Osteoblast (primary cell): ENCODE measurements around the gene GAS7. TPM values are rescaled to one million over a fixed set of nuclear protein-coding genes. Genes with fewer than 3 reads are reported as not detected.

ENCODE experiments used
- DNase-seq: peaks from one replicate; pipeline ENCODE4 v3.0.0; 2011; ENCODE audit warnings: low spot score, mixed read lengths; ENCODE audit not compliant: insufficient read length; ENCODE audit errors: missing footprints
- H2AFZ ChIP-seq: 2 replicates; pipeline ENCODE4 v1.6.0; 2011; ENCODE audit warnings: mild to moderate bottlenecking, low read length
- H3K27ac ChIP-seq: 2 replicates; pipeline ENCODE4 v1.5.1; 2011; ENCODE audit warnings: mild to moderate bottlenecking, low read depth, low read length, moderate library complexity
- H3K27me3 ChIP-seq: 2 replicates; pipeline ENCODE4 v1.6.0; 2012; ENCODE audit warnings: mild to moderate bottlenecking, control low read depth, inconsistent platforms, low read length, moderate library complexity; ENCODE audit not compliant: insufficient read depth
- H3K36me3 ChIP-seq: 2 replicates; pipeline ENCODE4 v1.5.1; 2011; ENCODE audit warnings: mild to moderate bottlenecking, low read length, control low read depth, moderate library complexity; ENCODE audit not compliant: insufficient read depth
- H3K4me1 ChIP-seq: 2 replicates; pipeline ENCODE4 v1.5.1; 2011; ENCODE audit warnings: mild to moderate bottlenecking, low read length, control low read depth, moderate library complexity; ENCODE audit not compliant: insufficient read depth
- H3K4me2 ChIP-seq: 2 replicates; pipeline ENCODE4 v1.6.0; 2011; ENCODE audit warnings: mild to moderate bottlenecking, low read length; ENCODE audit not compliant: insufficient read depth
- H3K4me3 ChIP-seq: fragments of 200-600 bp; sonication (generic); 3 replicates; pipeline ENCODE4 v1.5.1; 2012; ENCODE audit warnings: mild to moderate bottlenecking, low read length, inconsistent platforms; ENCODE audit not compliant: insufficient read depth
- H3K79me2 ChIP-seq: 2 replicates; pipeline ENCODE4 v1.6.0; 2012; ENCODE audit warnings: mild to moderate bottlenecking, low read length, control low read depth, inconsistent platforms; ENCODE audit not compliant: insufficient read depth
- H3K9me3 ChIP-seq: 2 replicates; pipeline ENCODE4 v1.5.1; 2011; ENCODE audit warnings: low read depth, low read length, control low read depth
- H4K20me1 ChIP-seq: 2 replicates; pipeline ENCODE4 v1.6.0; 2012; ENCODE audit warnings: mild to moderate bottlenecking, low read length, control low read depth; ENCODE audit not compliant: insufficient read depth
- total RNA-seq: library from RNA; depleted of rRNA; stranded (reverse); fragments of >200 nt; gene quantifications from 2 replicates; pipeline ENCODE4 v1.2.3, GENCODE V29; 2012
- TF ChIP-seq, protein P1 (sequence below): IDR thresholded peaks from 2 replicates; pipeline ENCODE4 v1.5.1; 2011; ENCODE audit warnings: mild to moderate bottlenecking, low read depth, low read length, moderate library complexity; ENCODE audit errors: extremely low read depth

GAS7 gene
- total RNA-seq, 1 donor = 3.6 TPM

DNA sequence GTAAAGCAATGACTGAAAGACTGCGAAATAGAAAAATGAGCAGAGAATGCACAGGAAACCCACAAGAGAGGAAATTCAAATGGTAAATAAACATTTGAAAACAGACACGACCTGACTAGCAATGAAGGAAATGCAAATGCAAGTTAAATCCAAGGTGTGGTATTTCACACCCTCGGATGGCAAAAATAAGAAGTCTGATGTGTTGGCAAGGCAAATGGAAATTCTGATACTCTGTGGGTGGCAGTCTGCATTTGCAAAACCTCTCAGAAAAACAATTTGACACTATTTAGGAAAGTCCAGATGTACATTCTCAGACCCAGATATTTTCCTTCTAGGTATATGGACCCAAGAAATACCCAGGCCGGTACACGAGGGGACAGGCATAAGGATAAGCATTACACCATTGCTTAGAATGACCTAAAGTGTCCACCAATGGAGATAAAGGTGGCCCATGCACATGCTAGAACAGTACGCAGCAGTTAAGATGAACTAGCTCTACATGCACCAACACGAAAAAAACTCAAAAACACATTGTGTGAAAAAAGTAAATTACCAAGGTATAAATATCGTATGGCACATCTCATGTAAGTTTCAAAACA lies 116.7 kb downstream of the GAS7 start:
- no peaks in the 10 kb centered on the region for H3K4me1 ChIP-seq
- no peak for DNase-seq
- H3K27me3 ChIP-seq = no peaks in the 10 kb centered on the region

DNA sequence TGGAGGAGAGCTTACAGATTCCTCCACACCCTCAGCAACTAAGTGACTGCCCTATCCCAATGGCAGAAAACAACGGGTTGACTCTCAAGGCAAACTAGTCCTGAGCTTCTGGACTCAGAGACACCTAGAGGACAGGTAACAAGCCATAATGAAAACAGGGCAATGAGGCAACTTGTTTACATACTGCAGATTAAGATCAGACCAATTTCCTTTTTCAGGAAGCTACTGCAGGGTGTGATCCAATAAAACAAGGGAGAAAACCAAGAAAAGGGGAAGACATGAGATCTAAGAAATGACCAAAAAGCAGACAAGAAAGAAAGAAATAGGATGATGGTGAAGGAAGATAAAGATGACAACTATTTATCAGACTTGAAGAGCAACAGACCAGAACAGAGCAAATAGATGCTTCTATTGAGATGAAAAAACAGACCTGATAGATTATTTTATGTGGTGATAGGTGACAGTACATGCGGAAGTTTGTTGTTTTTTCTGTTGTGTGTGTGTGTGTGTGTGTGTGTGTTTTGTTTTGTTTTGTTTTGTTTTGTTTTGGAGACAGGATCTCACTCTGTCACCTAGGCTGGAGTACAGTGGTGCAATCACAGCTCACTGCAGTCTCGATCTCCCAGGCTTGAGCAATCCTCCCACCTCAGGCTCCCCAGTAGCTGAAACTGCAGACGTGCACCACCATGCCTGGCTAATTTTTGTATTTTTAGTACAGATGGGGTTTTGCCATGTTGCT lies 120.7 kb downstream of the GAS7 start:
- Histone ChIP-seq H3K4me2 (no peak overlapping the region), H3K4me3 (no peak overlapping the region), H3K4me1 (no peaks in the 10 kb centered on the region), H4K20me1 (no peaks in the 10 kb centered on the region), H3K79me2 (no peaks in the 10 kb centered on the region), H3K27ac (no peak overlapping the region), H3K27me3 (no peaks in the 10 kb centered on the region), H3K9me3 (no peaks in the 10 kb centered on the region), H2AFZ (no peak overlapping the region), H3K36me3 (no peaks in the 10 kb centered on the region)
- TF ChIP-seq, protein P1, sequence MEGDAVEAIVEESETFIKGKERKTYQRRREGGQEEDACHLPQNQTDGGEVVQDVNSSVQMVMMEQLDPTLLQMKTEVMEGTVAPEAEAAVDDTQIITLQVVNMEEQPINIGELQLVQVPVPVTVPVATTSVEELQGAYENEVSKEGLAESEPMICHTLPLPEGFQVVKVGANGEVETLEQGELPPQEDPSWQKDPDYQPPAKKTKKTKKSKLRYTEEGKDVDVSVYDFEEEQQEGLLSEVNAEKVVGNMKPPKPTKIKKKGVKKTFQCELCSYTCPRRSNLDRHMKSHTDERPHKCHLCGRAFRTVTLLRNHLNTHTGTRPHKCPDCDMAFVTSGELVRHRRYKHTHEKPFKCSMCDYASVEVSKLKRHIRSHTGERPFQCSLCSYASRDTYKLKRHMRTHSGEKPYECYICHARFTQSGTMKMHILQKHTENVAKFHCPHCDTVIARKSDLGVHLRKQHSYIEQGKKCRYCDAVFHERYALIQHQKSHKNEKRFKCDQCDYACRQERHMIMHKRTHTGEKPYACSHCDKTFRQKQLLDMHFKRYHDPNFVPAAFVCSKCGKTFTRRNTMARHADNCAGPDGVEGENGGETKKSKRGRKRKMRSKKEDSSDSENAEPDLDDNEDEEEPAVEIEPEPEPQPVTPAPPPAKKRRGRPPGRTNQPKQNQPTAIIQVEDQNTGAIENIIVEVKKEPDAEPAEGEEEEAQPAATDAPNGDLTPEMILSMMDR = no peak
- DNase-seq = no peak

More for the DNA sequence above, 116.7 kb downstream of the GAS7 start:
- Histone ChIP-seq H4K20me1 (no peaks in the 10 kb centered on the region), H3K4me3 (no peak overlapping the region), H3K79me2 (no peaks in the 10 kb centered on the region), H3K4me2 (no peak overlapping the region), H2AFZ (no peak overlapping the region), H3K27ac (no peak overlapping the region), H3K36me3 (no peaks in the 10 kb centered on the region), H3K9me3 (no peaks in the 10 kb centered on the region)
- TF ChIP-seq, protein P1 = no peak

DNA sequence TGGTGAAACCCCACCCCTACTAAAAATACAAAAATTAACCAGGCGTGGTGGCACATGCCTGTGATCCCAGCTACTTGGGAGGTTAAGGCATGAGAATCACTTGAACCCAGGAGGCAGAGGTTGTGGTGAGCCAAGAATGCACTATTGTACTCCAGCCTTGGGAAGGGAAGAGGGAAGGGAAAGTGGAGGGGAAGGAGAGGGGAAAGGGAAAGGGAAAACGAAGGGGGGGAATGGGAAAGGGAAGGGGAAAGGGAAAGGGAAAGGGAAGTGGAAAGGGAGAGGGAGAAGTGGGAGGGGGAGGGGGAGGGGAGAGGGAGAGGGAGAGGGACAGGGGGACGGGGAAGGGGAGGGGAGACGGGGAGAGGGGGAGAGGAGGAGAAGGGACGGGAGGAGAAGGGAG lies 122.5 kb downstream of the GAS7 start:
- Histone ChIP-seq H3K9me3 (no peaks in the 10 kb centered on the region), H3K4me2 (no peak overlapping the region), H2AFZ (no peak overlapping the region), H3K4me3 (no peak overlapping the region), H3K27ac (no peak overlapping the region), H3K36me3 (no peaks in the 10 kb centered on the region), H3K27me3 (no peaks in the 10 kb centered on the region), H3K4me1 (no peaks in the 10 kb centered on the region), H4K20me1 (no peaks in the 10 kb centered on the region), H3K79me2 (no peaks in the 10 kb centered on the region)
- TF ChIP-seq, protein P1 = no peak
- no peak for DNase-seq

DNA sequence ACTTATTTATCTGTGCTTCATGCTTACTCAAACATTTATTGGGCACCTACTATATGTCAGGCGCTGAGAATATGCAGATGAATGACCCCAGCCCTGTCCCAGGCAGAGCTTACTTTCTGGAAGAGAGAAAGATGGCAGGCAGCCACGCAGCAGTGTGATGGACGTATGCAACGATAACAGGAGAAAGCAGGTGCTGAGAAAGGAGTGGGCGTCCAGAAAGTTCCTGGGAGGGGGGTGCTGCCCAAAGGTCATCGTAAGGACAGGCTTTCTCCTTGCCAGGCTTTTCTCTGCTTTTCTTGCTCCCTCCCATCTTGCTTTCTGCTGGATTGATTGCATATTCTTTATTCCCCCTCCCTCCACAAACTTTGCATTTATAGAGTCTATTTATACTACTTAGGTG lies 124.5 kb downstream of the GAS7 start:
- no peak for DNase-seq
- Histone ChIP-seq H4K20me1 (no peaks in the 10 kb centered on the region), H3K27me3 (no peaks in the 10 kb centered on the region), H3K36me3 (no peaks in the 10 kb centered on the region), H3K9me3 (no peaks in the 10 kb centered on the region), H3K4me2 (no peak overlapping the region), H3K79me2 (no peaks in the 10 kb centered on the region), H3K4me1 (no peaks in the 10 kb centered on the region), H3K27ac (no peak overlapping the region), H3K4me3 (no peak overlapping the region), H2AFZ (no peak overlapping the region)
- TF ChIP-seq, protein P1 = no peak
